T-helper 2 cell (primary cell): ENCODE measurements around the gene ZNF385D.
"Not testable (repeated sequence)": the region's sequence is repeated elsewhere in the genome, so short reads cannot be mapped to it uniquely, and the experiment has no call there.

Experiments used
- DNase-seq, 5 experiments: peaks; one replicate each; pipeline versions ENCODE4 v3.0.0 to v3.0.0-alpha.2; 2012 to 2022

The ZNF385D gene

GRCh38 chr3:21434310-21434709, 316.7 kb downstream of the ZNF385D start:
- no peak for DNase-seq

GRCh38 chr3:21433751-21434150, 317.3 kb downstream of the ZNF385D start:
- DNase-seq = no peak

GRCh38 chr3:21426920-21427319, 324.1 kb downstream of the ZNF385D start:
- DNase-seq = no peak

- DNase-seq = no peak
These were observed 325.3 kb downstream of the ZNF385D start for GRCh38 chr3:21425715-21426114.

- DNase-seq = no peak
These were observed 329.9 kb downstream of the ZNF385D start for GRCh38 chr3:21421096-21421495.

GRCh38 chr3:21417991-21418390, 333.0 kb downstream of the ZNF385D start:
- no peak for DNase-seq

GRCh38 chr3:21414506-21414905, 336.5 kb downstream of the ZNF385D start:
- no peak for DNase-seq

GRCh38 chr3:21411058-21411457, 340.0 kb downstream of the ZNF385D start:
- DNase-seq = no peak

- no peak for DNase-seq
These were observed 341.6 kb downstream of the ZNF385D start for GRCh38 chr3:21409401-21409800.

- no peak for DNase-seq
These were observed 343.3 kb downstream of the ZNF385D start for GRCh38 chr3:21407743-21408142.

GRCh38 chr3:21405671-21406667, 345.0 kb downstream of the ZNF385D start:
- no peak for DNase-seq

GRCh38 chr3:21398461-21398860, 352.5 kb downstream of the ZNF385D start:
- no peak for DNase-seq

- DNase-seq = no peak
These were observed 357.2 kb downstream of the ZNF385D start for GRCh38 chr3:21393683-21394311.

GRCh38 chr3:21392526-21392925, 358.5 kb downstream of the ZNF385D start:
- DNase-seq = no peak

GRCh38 chr3:21390856-21391255, 360.2 kb downstream of the ZNF385D start:
- no peak for DNase-seq

- no peak for DNase-seq
These were observed 360.9 kb downstream of the ZNF385D start for GRCh38 chr3:21390136-21390535.

GRCh38 chr3:21387142-21387826, 363.7 kb downstream of the ZNF385D start:
- DNase-seq = not testable (repeated sequence)

GRCh38 chr3:21378036-21378435, 373.0 kb downstream of the ZNF385D start:
- DNase-seq = not testable (repeated sequence)

GRCh38 chr3:21377071-21377769, 373.8 kb downstream of the ZNF385D start:
- no peak for DNase-seq

- DNase-seq = no peak
These were observed 378.7 kb downstream of the ZNF385D start for GRCh38 chr3:21372316-21372715.
